Heart left ventricle (tissue), 13 donors: ENCODE results near the gene PRR30.

ENCODE experiments used
- POLR2A ChIP-seq, 2 donors: fragments of 450-650 bp; IDR thresholded peaks; one replicate each; pipeline ENCODE4 v1.6.1; 2017; ENCODE audit warnings: antibody characterized with exemption in 2 of 2, mild to moderate bottlenecking in 2 of 2, moderate library complexity in 2 of 2
- TF ChIP-seq, protein P1 (sequence below), 12 donors: fragments of 200-600 bp; sonication (generic) in 4 of 12; IDR thresholded peaks; one replicate each; pipeline versions ENCODE4 v1.5.0 to v1.8.0; 2018 to 2022; ENCODE audit warnings: antibody characterized with exemption in 12 of 12, mild to moderate bottlenecking in 5 of 12
- donor health status: ischemic (EF 13 %, LVEDD 7.1; RV severe dilation, severe dysfunction).
- donor health status: DM: no; HTN: yes; CAD: no.
- donor health status: DM: no; HTN: no; CAD: no.
- donor health status: ischemic (EF 25% LVEDD 6.9; RV normal size, moderate dysfunction).
- donor health status: ischemic (EF 25% LVEDD 5.7; RV mildly dilated, moderate dysfunction).
- donor health status: ischemic (EF 35%, LVEDD 5.7; RV mildly dilated, moderate dysfunction).
- donor health status: nonischemic (EF 11% LVEDD 7.7; RV severe dilation, severe dysfunction).
- donor health status: DM: yes; HTN: yes; CAD: no.
- donor health status: PGD.
- donor health status: ischemic (EF 29% LVEDD 5.4; RV normal size, mild dysfunction).
- donor health status: nonischemic (EF 23%, LVEDD 6.1; RV moderate dilation, normal function).

DNA sequence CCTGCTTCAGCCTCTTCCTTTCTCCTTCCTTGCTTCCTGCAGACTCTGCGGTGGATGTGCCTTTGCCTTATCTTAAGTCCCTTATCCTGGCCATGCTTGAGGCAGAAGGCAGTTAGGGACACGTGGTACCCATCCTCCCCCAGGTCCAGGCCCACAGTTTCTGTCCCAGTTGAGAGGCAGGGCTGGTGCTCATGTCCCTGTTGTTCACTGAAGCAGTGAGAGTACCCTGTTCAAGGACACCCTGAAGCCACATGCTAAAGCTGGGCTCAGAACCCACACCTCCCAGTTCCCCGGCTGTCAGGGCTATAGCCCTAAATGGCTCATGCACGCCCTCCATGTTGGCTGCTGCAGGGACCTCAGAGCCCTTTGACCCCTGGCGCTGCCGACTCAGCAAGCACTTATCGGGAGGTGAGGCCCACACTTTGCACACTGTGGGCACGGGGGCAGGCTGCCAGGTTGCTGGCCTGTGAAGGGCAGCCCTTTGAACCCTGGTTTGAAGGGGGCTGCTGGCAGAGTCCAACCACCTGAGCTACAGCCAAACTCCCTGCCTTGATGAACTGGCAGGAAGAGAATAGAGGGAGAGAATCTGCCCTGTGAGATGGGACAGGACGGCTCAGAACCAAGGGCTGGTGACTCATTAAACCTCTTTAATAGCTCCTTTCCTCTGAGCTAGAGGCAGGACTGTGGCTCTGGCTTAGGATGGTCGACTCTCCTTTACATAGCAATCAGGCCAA is 46.3 kb downstream of the PRR30 start:
- TF ChIP-seq, protein P1, sequence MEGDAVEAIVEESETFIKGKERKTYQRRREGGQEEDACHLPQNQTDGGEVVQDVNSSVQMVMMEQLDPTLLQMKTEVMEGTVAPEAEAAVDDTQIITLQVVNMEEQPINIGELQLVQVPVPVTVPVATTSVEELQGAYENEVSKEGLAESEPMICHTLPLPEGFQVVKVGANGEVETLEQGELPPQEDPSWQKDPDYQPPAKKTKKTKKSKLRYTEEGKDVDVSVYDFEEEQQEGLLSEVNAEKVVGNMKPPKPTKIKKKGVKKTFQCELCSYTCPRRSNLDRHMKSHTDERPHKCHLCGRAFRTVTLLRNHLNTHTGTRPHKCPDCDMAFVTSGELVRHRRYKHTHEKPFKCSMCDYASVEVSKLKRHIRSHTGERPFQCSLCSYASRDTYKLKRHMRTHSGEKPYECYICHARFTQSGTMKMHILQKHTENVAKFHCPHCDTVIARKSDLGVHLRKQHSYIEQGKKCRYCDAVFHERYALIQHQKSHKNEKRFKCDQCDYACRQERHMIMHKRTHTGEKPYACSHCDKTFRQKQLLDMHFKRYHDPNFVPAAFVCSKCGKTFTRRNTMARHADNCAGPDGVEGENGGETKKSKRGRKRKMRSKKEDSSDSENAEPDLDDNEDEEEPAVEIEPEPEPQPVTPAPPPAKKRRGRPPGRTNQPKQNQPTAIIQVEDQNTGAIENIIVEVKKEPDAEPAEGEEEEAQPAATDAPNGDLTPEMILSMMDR (IDR thresholded peaks at IDR 0.05): no peak
- no peak for TF ChIP-seq POLR2A (IDR thresholded peaks at IDR 0.05)
